HG02642 (cell line): ENCODE results near the gene AIMP1.

Source experiments
- ATAC-seq: cut with Tn5 transposase; IDR thresholded peaks from one replicate; pipeline ENCODE4 v1.9.1; 2021; ENCODE audit warnings: mild to moderate bottlenecking; ENCODE audit not compliant: unreplicated experiment, poor library complexity

Gene AIMP1

DNA sequence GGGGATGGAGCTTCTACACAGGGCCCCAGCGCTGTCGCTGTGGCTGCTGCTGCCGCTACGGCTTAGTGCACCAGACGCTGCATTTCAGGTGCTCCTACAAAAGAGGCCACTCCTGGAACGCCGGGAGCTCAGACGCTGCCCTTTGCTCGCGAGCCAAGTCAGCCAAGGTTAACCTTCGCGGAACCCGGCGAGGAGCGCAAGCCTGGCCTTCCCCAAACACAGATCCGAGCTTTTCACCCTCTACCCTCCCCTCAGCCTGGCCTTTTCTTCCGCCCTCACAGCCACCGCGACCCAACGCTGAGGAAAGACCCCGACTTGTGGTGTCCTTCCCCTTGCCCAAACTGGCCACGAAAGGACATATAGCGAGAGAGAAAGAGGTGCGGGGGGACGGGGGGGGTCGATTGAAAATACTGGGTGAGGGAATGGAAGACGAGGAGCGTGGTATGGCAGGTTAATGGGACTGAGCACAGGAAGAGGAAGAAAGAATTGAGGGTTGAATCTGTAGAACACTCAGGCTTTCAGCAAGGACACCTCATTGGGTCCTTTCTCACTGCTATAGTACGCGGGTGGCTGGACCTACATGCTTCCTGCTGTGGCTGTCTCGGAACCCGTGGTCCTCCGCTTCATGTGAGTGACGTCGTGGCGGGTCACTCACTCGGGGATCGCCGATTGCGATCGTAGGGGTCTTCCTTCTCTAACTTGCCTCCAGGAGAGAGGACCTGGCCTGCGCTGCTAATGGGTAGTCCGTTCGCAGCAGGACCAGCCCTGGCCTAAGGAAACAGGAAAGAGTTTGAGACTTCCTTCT, at the start of gene AIMP1, which contains the start of gene TBCK:
AIMP1 (plus strand) TSS at position 583 of the 805 bp plus-strand sequence. CDS start 8,460 bp downstream, outside the sequence.
TBCK (minus strand) TSS at position 242 of the 805 bp plus-strand sequence. CDS start 7,249 bp downstream, outside the sequence.
- ATAC-seq: peak; percentile 92

- ATAC-seq: no peak
Measured at GRCh38 chr4:106268786-106269185, 47.6 kb upstream of the AIMP1 start.

DNA sequence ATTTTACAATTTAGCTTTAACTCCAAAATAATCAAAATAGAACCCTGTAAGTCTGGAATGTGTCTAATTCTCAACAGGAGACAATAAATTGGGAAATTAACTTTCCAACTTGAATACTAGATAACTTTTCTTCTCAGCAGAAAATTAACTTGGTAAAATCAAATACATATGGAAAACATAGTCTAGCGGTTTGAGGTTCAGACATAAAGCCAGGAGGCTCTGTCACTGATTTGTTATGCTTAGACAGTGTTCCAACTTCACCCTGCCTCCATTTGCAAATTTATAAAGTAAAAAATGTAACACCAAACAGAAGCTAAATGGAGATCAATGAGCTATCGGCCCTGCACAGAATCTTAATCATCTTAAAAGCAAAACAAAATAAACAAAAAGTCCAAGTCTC, 46.6 kb upstream of the AIMP1 start:
- ATAC-seq: no peak

DNA sequence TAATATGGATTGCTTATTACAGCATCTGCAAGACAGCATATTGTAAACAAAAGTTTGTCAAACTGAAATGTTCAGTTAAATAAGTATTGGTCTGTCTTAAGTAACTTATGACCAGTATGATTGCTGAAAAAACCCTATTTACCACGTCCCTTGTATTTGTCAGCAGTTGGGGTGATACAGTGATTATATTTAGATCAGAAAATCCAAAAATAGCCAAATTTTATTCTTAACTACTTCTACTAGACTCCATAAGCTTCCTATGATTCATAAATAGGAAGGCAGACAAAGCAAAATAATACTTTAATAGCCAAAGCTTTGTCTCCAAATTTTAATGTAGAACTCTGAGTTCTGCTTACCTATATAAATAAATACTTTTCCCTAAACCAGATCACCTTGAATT, 45.6 kb upstream of the AIMP1 start:
- no peak for ATAC-seq

- ATAC-seq: no peak
Measured at GRCh38 chr4:106273831-106274230, 42.5 kb upstream of the AIMP1 start.

DNA sequence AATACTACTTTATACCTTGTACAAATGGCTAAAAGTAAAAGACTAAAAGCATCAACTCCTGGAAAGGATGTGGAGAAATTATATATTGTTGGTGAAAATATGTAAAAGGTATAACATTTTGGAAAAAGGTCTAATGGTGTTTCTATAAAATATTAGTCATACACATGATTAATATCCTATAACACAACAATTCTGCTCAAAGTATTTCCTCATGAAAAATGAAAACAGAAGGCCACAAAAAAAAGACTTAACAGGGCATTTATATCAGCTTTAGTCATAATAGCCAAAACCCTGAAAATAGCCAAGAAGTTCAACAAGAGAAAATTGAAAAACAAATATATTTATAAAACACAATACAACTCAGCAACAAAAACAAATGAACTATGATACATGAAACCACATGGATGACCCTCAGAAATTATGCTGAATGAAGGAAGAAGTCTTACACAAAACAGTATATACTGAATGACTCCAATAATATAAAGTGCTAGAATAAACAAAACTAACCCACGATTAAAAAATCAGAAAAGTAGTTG, 39.1 kb upstream of the AIMP1 start:
- ATAC-seq: no peak

DNA sequence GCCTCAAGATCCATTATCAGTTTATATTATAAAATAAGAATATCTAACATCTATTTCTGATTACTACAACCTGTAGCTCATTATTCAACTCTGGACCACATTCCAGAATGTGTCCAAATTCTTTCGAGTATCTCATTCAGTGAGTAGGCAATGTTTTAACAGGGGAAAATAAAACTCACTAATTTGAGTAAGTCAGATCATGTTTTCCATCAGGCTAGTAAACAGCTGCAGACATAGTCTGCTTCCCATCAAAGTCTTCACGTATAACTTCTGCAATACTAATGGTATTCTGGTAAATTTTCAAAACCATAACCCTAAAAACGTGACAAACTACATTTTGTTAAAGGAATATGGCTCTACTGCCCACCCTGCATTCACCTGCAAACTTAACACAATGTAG, 32.1 kb upstream of the AIMP1 start:
- ATAC-seq: no peak

- no peak for ATAC-seq
Measured at GRCh38 chr4:106286611-106287010, 29.7 kb upstream of the AIMP1 start.

GRCh38 chr4:106287353-106287969, 28.9 kb upstream of the AIMP1 start:
- no peak for ATAC-seq

GRCh38 chr4:106289737-106290136, 26.6 kb upstream of the AIMP1 start:
- ATAC-seq: no peak

- ATAC-seq: no peak
Measured at GRCh38 chr4:106291678-106292077, 24.7 kb upstream of the AIMP1 start.

GRCh38 chr4:106294062-106294461, 22.3 kb upstream of the AIMP1 start:
- ATAC-seq: no peak

GRCh38 chr4:106297245-106298035, 18.9 kb upstream of the AIMP1 start:
- no peak for ATAC-seq

DNA sequence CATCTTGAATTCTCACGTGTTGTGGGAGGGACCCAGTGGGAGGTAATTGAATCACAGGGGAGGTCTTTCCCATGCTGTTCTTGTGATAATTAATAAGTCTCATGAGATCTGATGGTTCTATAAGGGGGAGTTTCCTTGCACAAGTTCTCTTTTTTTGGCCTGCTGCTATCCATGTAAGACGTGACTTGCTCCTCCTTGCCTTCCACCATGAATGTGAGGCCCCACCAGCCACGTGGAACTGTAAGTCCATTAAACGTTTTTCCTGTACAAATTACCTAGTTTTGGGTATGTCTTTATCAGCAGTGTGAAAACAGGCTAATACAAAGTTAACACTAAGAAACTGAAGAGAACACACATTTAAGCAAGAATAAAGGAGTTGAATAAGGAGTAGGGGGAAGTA, 16.4 kb upstream of the AIMP1 start:
- no peak for ATAC-seq

- ATAC-seq: no peak
Measured at GRCh38 chr4:106301393-106302061, 14.8 kb upstream of the AIMP1 start.

DNA sequence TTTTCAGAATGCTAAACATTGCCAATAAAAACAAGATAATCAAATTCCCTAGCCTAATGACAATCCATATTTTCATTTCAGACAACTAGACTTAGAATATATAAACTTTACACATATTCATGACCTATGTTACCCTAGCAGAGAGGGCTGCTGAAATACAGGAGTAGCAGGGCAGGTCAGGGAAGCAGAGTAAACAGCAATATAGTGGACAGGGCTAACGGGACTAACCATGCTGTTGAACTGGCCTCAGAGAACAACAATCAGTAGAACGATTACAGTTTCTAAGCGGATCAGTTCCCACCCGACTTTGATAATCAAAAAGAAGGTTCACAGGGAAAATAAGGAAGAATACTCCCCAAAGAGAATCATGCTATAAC, 14.3 kb upstream of the AIMP1 start:
- ATAC-seq: no peak

DNA sequence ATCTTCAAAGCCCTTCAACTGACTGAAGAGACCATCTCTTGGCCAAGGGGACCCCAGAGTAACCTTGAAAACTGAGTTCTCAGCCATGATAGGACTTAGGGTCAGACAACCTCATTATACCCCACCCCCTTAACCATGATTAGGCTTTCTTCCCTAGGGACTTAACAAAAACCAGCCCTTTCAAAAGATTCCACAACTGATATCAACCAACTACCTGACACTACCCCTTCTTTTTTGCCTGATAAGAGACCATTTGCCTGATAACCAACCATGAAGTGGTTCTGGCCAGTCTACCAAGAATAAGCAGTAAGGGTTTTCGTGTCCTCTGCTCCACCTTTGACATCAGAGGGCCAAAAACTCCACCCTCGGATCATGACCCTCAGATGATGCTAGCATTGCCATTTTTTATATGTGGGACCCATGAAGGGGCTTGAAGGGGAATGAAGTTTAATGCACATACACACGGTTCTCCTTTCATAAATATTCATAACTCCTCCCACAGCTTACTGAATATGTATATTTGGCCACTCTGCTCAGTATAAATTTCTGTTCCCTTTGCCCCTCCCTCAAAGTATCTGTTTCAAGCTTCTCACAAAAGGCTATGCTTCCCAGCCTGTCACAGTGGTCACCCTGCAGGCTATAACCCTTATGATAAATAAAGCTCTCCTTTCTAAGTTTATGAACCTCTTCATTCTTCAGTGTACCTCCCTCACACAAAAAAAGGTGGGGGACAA, 12.6 kb upstream of the AIMP1 start:
- ATAC-seq: no peak

DNA sequence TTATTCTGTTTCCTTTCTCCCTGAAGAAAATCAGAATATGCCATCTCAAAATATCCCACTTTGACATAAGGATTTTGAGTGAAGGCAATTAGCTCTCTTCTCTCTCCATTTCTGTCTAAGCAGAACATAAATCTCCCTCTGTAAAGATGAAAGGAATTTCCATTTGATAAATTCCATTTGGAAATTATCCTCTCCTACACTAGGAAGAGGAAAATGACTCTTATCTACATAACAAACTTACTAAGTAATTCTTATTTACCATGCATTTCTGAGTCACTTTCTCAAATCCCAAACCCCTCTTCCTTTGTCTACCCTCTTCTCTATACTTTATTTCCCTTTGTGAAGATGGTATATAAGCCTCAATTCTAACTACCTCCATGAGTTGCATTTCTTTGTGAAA, 11.7 kb upstream of the AIMP1 start:
- ATAC-seq: no peak

DNA sequence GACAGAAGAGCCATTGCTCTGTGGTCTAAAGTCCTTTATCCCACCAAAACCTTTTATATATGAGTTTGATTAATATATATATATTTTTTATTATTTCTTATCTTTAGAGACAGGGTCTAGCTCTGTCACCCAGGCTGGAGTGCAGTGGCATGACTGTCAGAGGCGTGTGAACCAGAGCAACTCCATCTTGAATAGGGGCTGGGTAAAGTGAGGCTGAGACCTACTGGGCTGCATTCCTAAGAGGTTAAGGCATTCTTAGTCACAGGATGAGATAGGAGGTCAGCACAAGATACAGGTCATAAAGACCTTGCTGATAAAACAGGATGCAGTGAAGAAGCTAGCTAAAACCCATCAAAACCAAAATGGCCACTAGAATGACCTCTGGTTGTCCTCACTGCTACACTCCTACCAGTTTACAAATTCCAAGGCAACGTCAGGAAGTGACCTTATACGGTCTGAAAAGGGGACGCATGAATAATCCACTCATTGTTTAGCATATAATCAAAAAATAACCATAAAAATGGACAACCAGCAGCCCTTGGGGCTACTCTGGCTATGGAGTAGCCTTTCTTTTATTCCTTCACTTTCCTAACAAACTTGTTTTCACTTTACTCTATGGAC, 10.8 kb upstream of the AIMP1 start:
- ATAC-seq: no peak
